GM21825 (cell line): Measurements from ENCODE around the gene OAS2.

ENCODE experiments used
- ATAC-seq: cut with Tn5 transposase; IDR thresholded peaks from one replicate; pipeline ENCODE4 v1.9.1; 2021; ENCODE audit warnings: mild to moderate bottlenecking, moderate library complexity; ENCODE audit not compliant: unreplicated experiment

OAS2 gene

DNA sequence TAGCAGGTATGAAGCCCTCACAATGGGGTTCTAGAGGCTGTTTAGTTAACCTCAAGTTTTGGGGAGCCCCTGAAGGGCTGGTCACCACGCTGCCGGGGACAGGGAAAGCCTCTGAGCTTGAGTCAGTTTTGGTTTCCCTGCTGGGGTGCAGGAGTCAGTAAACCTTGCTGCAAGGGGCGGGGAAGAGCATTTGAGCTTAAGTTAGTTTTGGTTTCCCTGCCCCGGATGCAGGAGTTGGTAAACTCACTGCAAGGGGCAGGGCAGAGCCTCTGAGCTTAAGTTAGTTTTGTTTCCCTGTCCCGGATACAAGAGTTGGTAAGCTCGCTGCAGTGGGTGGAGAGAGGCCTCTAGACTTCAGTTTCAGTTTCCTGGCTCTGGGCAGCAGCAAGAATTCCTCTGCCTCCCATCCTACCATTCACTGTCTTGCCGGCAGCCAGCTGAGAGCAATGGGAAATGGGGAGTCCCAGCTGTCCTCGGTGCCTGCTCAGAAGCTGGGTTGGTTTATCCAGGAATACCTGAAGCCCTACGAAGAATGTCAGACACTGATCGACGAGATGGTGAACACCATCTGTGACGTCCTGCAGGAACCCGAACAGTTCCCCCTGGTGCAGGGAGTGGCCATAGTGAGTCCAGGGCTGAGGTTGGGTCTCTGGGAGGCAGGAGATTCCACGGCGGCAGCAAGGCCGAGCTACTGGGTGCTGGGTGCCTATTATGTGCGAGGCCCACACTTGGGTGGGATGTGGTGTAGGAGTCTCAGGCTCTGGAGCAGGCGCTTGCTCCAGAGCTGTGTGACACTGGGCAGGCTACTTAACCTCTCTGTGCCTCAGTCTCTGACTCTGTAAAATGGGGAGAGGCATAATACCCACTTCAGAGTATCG, at the start of gene OAS2:
Gene OAS2, plus strand, starts transcription at position 357 of the 878 bp plus-strand sequence. Its CDS starts 90 bp downstream, at position 447.
- peak; percentile 92 for ATAC-seq

DNA sequence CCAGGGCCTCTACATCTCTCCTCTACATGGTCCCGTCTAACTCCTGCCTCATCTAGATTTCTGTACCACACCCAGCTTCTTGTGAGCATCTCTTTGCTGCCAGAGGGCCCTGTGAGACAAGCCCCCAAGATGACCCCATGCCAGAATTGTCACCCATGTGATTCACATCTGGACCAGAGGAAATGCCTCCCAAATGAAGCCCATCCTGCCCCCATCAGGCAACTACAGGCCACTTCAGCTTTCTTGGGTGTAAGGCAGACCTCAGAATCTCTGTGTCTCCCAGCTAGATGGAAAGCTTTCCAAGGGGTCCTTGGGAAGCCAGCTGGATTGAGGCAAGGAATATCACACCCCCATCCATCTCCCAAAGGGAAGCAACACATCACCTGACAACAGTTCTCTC, 49.3 kb upstream of the OAS2 start:
- no peak for ATAC-seq

GRCh38 chr12:112929715-112930114, 48.6 kb upstream of the OAS2 start:
- no peak for ATAC-seq

- no peak for ATAC-seq
These were observed 48.0 kb upstream of the OAS2 start for GRCh38 chr12:112930350-112930749.

GRCh38 chr12:112932485-112933128, 45.7 kb upstream of the OAS2 start:
- no peak for ATAC-seq

GRCh38 chr12:112933129-112933505, 45.2 kb upstream of the OAS2 start:
- ATAC-seq = no peak

DNA sequence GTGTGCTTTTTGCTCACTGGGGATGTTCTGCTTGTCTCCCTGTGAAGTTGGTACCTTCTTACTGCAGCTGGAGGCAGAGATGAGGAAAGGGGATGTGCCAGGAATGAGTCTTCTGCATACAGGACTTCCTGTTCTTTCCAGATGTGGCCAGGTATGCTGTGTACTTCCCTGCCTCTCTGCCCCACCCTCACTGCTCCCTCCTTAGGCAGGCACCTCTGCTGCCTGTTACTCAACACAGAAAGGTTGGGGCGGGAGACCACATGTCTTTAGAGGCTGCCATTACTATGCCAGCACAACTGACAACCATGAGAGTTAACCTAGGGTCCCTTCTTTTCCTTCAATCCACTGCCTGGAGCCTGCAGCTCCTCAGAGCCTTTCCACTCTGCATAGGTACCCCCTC, 42.1 kb upstream of the OAS2 start:
- no peak for ATAC-seq

GRCh38 chr12:112936927-112937326, 41.4 kb upstream of the OAS2 start:
- no peak for ATAC-seq

- no peak for ATAC-seq
These were observed 40.3 kb upstream of the OAS2 start, which contains the start of gene OAS3 for GRCh38 chr12:112937741-112938719. TSS of gene OAS3 (plus strand) at chr12:112938474. CDS start at chr12:112938531, 57 bp downstream.

- ATAC-seq = no peak
These were observed 39.6 kb upstream of the OAS2 start for GRCh38 chr12:112938751-112939150.

GRCh38 chr12:112939761-112940381, 38.4 kb upstream of the OAS2 start:
- peak; percentile 59 for ATAC-seq

- no peak for ATAC-seq
These were observed 36.6 kb upstream of the OAS2 start for GRCh38 chr12:112941528-112942335.

GRCh38 chr12:112942572-112942971, 35.7 kb upstream of the OAS2 start:
- no peak for ATAC-seq

DNA sequence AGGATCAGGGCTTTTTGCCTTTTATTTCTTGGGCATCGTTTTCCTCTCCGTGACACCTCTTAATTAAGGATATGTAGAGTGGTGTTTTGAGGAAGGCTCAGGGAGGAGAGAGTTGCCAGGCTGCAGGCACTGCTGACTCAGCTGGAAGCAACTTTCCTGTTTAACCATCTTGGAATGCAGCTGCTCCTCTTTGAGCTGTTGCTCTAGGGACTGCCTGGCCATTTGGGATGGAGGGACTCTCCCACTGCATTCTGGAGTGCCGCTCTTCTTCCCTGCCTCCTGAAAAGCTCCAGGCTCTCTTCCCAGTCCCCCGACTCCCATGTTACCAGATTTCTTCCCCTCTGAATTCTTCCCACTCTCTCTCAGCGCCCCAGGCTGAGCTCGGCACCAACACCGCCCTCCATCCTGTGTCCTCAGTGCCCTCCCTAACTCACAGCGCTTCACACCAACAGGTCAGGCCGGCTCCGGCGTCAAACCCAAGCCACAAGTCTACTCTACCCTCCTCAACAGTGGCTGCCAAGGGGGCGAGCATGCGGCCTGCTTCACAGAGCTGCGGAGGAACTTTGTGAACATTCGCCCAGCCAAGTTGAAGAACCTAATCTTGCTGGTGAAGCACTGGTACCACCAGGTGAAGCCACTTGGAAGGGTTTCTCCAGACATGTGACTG, 34.2 kb upstream of the OAS2 start:
- no peak for ATAC-seq

DNA sequence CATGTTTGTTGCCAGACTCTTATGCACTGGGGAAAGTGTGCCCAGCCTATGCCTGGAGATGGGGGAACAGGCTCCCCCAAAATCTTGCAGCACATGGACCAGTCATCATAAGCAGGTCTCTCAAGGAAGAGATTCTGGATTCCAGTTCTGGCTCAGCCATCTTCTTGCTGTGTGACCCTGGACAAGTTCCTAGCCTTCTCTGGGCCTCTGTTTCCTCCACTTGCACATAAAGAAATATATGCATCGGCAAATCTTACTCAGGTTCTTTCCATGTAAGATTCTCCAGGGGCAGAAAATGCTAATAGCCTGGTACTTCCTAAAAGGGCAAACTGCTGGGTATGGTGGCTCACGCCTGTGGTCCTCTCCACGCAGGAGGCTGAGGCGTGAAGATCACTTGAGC, 32.8 kb upstream of the OAS2 start:
- no peak for ATAC-seq

DNA sequence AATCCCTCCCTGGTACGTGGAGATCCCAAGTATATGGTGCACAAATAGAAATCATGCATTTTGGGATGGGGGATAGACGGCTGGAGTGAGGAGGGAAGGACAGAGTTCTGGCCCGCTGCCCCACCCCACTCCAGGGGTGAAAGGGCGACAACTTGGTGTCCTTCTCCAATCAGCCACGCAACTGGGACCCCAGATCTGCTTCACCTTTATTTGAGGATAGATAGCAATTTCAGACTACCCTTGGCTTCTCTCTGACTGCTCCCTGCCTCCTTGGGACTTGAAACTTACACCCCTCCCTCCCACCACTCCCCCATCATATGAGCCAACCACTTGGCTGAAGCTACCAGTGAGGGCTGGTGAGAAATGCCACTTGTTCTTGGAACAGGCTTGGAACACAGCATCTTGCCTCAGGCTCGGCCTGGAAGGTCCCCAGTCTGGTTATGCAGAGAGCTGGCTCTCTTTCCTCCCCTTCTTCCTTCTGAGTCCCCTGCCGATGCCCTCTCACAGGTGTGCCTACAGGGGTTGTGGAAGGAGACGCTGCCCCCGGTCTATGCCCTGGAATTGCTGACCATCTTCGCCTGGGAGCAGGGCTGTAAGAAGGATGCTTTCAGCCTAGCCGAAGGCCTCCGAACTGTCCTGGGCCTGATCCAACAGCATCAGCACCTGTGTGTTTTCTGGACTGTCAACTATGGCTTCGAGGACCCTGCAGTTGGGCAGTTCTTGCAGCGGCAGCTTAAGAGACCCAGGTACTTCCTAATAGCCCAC, 31.9 kb upstream of the OAS2 start:
- no peak for ATAC-seq

DNA sequence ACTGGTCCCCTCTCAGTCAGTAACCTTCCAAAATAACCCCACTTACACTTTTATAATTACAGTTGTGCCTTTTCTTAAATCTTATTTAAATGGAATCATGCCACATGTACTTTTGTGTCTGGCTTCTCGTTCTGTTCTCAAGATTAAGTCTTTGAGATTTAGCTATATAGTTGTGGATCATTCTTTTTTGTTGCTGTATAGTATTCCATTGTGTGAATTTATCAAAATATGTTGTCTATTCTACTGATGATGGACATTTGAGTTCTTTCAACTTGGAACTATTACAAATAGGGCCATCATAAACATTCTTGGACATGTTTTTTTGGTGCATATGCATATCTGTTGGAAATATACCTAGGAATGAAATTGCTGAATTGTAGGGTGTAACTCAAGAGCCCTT, 31.0 kb upstream of the OAS2 start:
- ATAC-seq = no peak

- ATAC-seq = no peak
These were observed 30.6 kb upstream of the OAS2 start for GRCh38 chr12:112947761-112948160.
